ENCODE measurements around the gene CTSV.
"Not testable (repeated sequence)": the region's sequence is repeated elsewhere in the genome, so short reads cannot be mapped to it uniquely, and the experiment has no call there.

DNA sequence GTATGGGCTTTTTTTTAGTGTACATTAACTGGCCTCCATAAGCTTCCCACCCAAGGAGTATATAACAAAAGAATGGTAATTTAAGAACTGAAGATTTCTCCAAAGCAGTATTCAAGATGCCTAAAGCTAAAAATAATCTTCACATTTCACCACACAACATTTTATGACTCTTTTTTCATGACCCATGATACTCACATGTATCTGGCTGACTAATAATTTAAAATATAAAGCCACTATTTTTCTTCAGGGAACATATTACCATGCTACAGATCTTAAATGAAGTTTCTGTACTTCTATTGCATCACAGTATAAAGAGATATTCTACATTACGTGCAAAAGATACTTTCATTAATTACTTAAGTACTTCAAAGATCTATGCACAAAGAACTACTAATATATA lies 39.2 kb downstream of the CTSV start:
- not testable (repeated sequence) for TF ChIP-seq CTCF, EZH2phosphoT487 (IDR thresholded peaks at IDR 0.05; ENCODE audit: low read length)
